Common myeloid progenitor, CD34-positive (primary cell): ENCODE data around the gene KRT83.
"Not testable (repeated sequence)": the region's sequence is repeated elsewhere in the genome, so short reads cannot be mapped to it uniquely, and the experiment has no call there.

Source experiments
- CTCF ChIA-PET: fragments of 350-600 bp; sonication (Branson Sonifier 250); formaldehyde crosslinking; loops from one replicate; lab custom pipeline; 2021; ENCODE audit warnings: antibody characterized with exemption; lab: Charles Lee
- POLR2A ChIA-PET: fragments of 350-600 bp; sonication (Branson Sonifier 250); formaldehyde crosslinking; loops from one replicate; lab custom pipeline; 2021; ENCODE audit warnings: antibody characterized with exemption; lab: Charles Lee
- DNase-seq, 3 donors: peaks; one replicate each; pipeline versions ENCODE4 v3.0.0 to v3.0.0-alpha.2; 2013
- H3K27ac ChIP-seq, 2 experiments: 1 replicate in 1 of 2; 2 replicates in 1 of 2; pipeline ENCODE4 v1.7.0; 2013; ENCODE audit warnings: inconsistent platforms in 2 of 2, low read length in 2 of 2, mild to moderate bottlenecking in 2 of 2, low read depth in 1 of 2, moderate library complexity in 1 of 2; ENCODE audit not compliant: severe bottlenecking in 2 of 2, insufficient read depth in 1 of 2, poor library complexity in 1 of 2
- H3K27me3 ChIP-seq, 5 experiments: replicated peaks in 2 of 5; 1 replicate in 3 of 5; 2 replicates in 2 of 5; pipeline versions ENCODE4 v1.6.1 to v1.7.0; 2013; ENCODE audit warnings: low read length in 4 of 5, mild to moderate bottlenecking in 2 of 5, moderate library complexity in 2 of 5, inconsistent platforms in 1 of 5; ENCODE audit not compliant: insufficient read depth in 5 of 5, control insufficient read depth in 4 of 5
- H3K36me3 ChIP-seq, 4 experiments: 1 replicate in 2 of 4; 2 replicates in 2 of 4; pipeline versions ENCODE4 v1.6.1 to v1.7.0; 2013; ENCODE audit warnings: low read length in 3 of 4, control low read depth in 1 of 4, mild to moderate bottlenecking in 1 of 4; ENCODE audit not compliant: control insufficient read depth in 4 of 4, insufficient read depth in 4 of 4
- H3K4me1 ChIP-seq, 4 experiments: 1 replicate in 3 of 4; 2 replicates in 1 of 4; pipeline versions ENCODE4 v1.6.1 to v1.7.1; 2013; ENCODE audit warnings: low read length in 3 of 4, mild to moderate bottlenecking in 3 of 4, control low read depth in 1 of 4, inconsistent platforms in 1 of 4, moderate library complexity in 1 of 4; ENCODE audit not compliant: control insufficient read depth in 4 of 4, insufficient read depth in 4 of 4; ENCODE audit errors: control extremely low read depth in 1 of 4
- H3K4me3 ChIP-seq, 7 experiments: 1 replicate in 4 of 7; 2 replicates in 3 of 7; pipeline versions ENCODE4 v1.5.1 to v1.7.0; 2013; ENCODE audit warnings: mild to moderate bottlenecking in 7 of 7, low read length in 6 of 7, moderate library complexity in 6 of 7, inconsistent platforms in 2 of 7, low read depth in 2 of 7, control low read depth in 1 of 7; ENCODE audit not compliant: insufficient read depth in 4 of 7, control insufficient read depth in 1 of 7; ENCODE audit errors: extremely low read depth in 1 of 7
- H3K9me3 ChIP-seq, 5 experiments: 1 replicate in 4 of 5; 2 replicates in 1 of 5; pipeline versions ENCODE4 v1.6.1 to v1.7.1; 2013; ENCODE audit warnings: low read length in 4 of 5, mild to moderate bottlenecking in 2 of 5, inconsistent platforms in 1 of 5, low read depth in 1 of 5, moderate library complexity in 1 of 5; ENCODE audit not compliant: control insufficient read depth in 4 of 5, insufficient read depth in 2 of 5; ENCODE audit errors: control extremely low read depth in 1 of 5
- WGBS: methylation state at CpG from one replicate; pipeline ENCODE4 v1.1.5; 2013; ENCODE audit not compliant: insufficient coverage; 5-methylcytosine and 5-hydroxymethylcytosine counted together

KRT83 gene

GRCh38 chr12:52308806-52309425, 12.3 kb downstream of the KRT83 start:
- DNase-seq = no peak
- ChIA-PET POLR2A (interaction anchor here (0.8 kb wide), 1 partner anchor 19 kb away, joined by 3 read pairs; no protein-coding TSS in a partner anchor), CTCF (interaction anchor here (0.9 to 10.0 kb wide), 11 partner anchors 14 to 152 kb away, joined by 3 to 151 read pairs (median 6); partner anchors contain the start of gene KRT83)
- H3K9me3 ChIP-seq = no peaks in the 10 kb centered on the region
- peaks cover 3 to 60% (median 30%) of the 10 kb centered on the region in 5 experiments for H3K27me3 ChIP-seq
- 63% methylated on average over 15 of the region's 15 CpGs for WGBS
- peaks cover 0 to 24% (median 21%) of the 10 kb centered on the region in 4 experiments for H3K4me1 ChIP-seq
- no peak overlapping the region for H3K27ac ChIP-seq
- no peaks in the 10 kb centered on the region for H3K36me3 ChIP-seq
- peak overlapping the region in 4 of 7 experiments; percentile 38 to 76 (median 64) for H3K4me3 ChIP-seq

- Histone ChIP-seq H3K4me1 (peaks cover 0 to 24% (median 21%) of the 10 kb centered on the region in 4 experiments), H3K27ac (no peak overlapping the region), H3K36me3 (no peaks in the 10 kb centered on the region), H3K27me3 (peaks cover 3 to 57% (median 30%) of the 10 kb centered on the region in 5 experiments), H3K9me3 (no peaks in the 10 kb centered on the region), H3K4me3 (peak overlapping the region in 5 of 7 experiments; percentile 38 to 76 (median 61))
- ChIA-PET CTCF (interaction anchor here (0.7 to 10.0 kb wide), 20 partner anchors 8 to 164 kb away, joined by 3 to 151 read pairs (median 6); partner anchors contain the start of gene KRT83), POLR2A (interaction anchor here (0.8 kb wide), 1 partner anchor 20 kb away, joined by 3 read pairs; no protein-coding TSS in a partner anchor)
- WGBS = 10% methylated on average over 63 of the region's 71 CpGs
- peak; percentile 50 to 80 (median 71) for DNase-seq
Observed at GRCh38 chr12:52307836-52308805, 13.1 kb downstream of the KRT83 start.

GRCh38 chr12:52306731-52307130, 14.5 kb downstream of the KRT83 start:
- Histone ChIP-seq H3K4me1 (peaks cover 0 to 24% (median 21%) of the 10 kb centered on the region in 4 experiments), H3K27me3 (peaks cover 3 to 48% (median 25%) of the 10 kb centered on the region in 5 experiments), H3K9me3 (no peaks in the 10 kb centered on the region), H3K27ac (no peak overlapping the region), H3K36me3 (no peaks in the 10 kb centered on the region), H3K4me3 (no peak overlapping the region)
- 100% methylated on average over 2 of the region's 2 CpGs for WGBS
- CTCF ChIA-PET = interaction anchor here (0.7 to 10.0 kb wide), 19 partner anchors 8 to 282 kb away, joined by 3 to 151 read pairs (median 4); partner anchors contain the start of gene KRT83
- POLR2A ChIA-PET = interaction anchor here (0.6 kb wide), 1 partner anchor 110 kb away, joined by 3 read pairs; no protein-coding TSS in a partner anchor
- no peak for DNase-seq

GRCh38 chr12:52305921-52306705, 15.1 kb downstream of the KRT83 start:
- Histone ChIP-seq H3K27ac (no peak overlapping the region), H3K9me3 (no peaks in the 10 kb centered on the region), H3K4me1 (peaks cover 0 to 24% (median 21%) of the 10 kb centered on the region in 4 experiments), H3K27me3 (peaks cover 3 to 43% (median 25%) of the 10 kb centered on the region in 5 experiments), H3K4me3 (no peak overlapping the region), H3K36me3 (no peaks in the 10 kb centered on the region)
- ChIA-PET CTCF (interaction anchor here (0.7 to 10.0 kb wide), 16 partner anchors 8 to 162 kb away, joined by 3 to 151 read pairs (median 4); partner anchors contain the start of gene KRT83), POLR2A (no interaction called here)
- no peak for DNase-seq
- WGBS = 90% methylated on average over 5 of the region's 11 CpGs

GRCh38 chr12:52304941-52305411, 16.2 kb downstream of the KRT83 start:
- POLR2A ChIA-PET, H3K27ac ChIP-seq, H3K9me3 ChIP-seq, H3K36me3 ChIP-seq, H3K4me3 ChIP-seq: not testable (repeated sequence)
- CTCF ChIA-PET = interaction anchor here (1.1 to 10.0 kb wide), 4 partner anchors 11 to 26 kb away, joined by 3 to 151 read pairs (median 50); partner anchors contain the start of gene KRT83
- WGBS = 17% methylated on average over 5 of the region's 15 CpGs
- H3K4me1 ChIP-seq = peaks cover 0 to 24% (median 21%) of the 10 kb centered on the region in 4 experiments
- peak; percentile 15 to 62 (median 61) for DNase-seq
- H3K27me3 ChIP-seq = peaks cover 3 to 36% (median 22%) of the 10 kb centered on the region in 5 experiments
